ENCODE results near the gene ZNF678.
"Not testable (repeated sequence)": the region's sequence is repeated elsewhere in the genome, so short reads cannot be mapped to it uniquely, and the experiment has no call there.

Gene ZNF678

DNA sequence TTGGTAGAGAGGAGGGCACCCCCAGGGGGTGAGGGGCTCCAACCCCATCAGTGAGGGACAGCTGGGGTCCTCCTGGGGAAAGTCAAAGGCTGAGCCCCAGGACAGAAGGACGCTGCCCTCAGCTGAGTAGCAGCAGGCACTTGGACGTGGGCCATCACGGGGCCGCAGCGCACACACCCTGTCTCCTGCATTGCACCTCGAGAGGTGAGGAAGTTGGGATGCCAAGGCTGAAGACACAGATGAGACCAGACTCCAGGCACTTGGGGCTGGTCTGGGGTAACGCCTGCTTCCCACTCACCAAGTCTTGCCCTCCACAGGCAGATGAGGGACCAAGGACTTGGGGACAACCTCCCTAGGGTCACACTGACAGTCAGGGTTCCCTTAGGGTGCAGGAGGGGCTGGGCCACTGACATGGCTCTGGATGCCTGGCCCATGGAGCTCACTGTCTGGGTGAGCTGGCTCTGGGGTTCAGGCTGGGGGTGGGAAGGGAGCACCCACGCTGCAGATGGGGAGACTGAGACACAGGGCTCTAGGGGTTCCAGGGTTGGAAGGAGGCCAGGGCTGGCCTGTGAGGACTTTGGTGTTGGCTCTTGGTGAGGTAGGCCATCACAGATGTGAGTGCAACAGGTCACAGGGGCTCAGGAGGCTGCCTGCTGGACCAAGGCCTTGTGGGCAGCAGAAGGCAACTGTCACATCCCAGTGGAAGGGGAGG lies 16.6 kb upstream of the ZNF678 start:
- H3K9me3 Mint-ChIP-seq, result peaks cover 11 to 14% of the 10 kb centered on the region in 2 donors
- no peak overlapping the region for H3K4me3 Mint-ChIP-seq
- H3K4me1 Mint-ChIP-seq, result peaks cover 8% of the 10 kb centered on the region
- peaks cover 11% of the 10 kb centered on the region for H3K27me3 Mint-ChIP-seq
- ATAC-seq, result no peak
- DNase-seq, result no peak
- H3K27ac Mint-ChIP-seq, result peak overlapping the region; percentile 20 to 61

DNA sequence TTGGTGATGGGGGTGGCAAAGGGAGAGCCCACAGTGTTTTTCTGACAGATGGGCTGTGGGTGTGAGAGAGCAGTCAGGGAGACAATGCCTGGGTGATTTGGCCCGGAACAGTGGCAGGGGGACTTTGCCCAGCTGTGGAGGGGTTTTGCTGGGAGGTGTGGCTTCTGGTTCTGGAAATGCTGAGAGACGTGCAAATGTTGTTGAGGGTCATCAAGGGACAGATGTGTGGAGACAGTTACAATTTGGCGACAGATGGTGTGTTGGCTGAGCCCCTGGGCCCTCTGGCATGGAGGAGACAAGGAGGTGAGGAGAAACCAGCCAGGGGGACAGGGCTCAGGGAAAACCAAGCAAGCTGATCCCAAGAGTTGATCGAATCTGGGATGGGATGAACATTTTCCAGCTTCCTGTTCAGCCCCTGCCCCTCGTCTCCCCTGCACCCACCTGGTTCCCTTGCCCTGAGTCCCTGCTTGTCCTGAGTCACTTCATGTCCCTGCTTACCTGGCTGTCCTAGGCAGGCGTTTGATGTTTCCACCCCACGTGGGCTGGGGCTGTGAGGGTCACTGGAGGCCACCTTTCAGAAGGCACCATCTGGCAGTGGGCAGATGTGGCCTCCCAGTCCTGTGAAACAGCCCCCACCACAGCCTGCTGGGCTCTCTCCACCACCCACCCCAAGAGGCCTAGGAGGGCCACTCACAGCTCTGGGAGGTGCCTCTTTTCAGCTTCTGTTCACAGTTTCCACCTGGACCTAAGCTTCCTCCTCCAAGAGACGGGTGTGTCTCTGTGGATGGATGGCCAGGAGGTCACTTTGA lies 15.8 kb upstream of the ZNF678 start:
- peaks cover 18 to 22% of the 10 kb centered on the region in 2 donors for H3K9me3 Mint-ChIP-seq
- H3K27me3 Mint-ChIP-seq, result peaks cover 13% of the 10 kb centered on the region
- no peak for DNase-seq
- H3K4me3 Mint-ChIP-seq, result no peak overlapping the region
- H3K4me1 Mint-ChIP-seq, result peaks cover 8% of the 10 kb centered on the region
- H3K27ac Mint-ChIP-seq, result peak overlapping the region; percentile 20 to 61
- no peak for ATAC-seq

DNA sequence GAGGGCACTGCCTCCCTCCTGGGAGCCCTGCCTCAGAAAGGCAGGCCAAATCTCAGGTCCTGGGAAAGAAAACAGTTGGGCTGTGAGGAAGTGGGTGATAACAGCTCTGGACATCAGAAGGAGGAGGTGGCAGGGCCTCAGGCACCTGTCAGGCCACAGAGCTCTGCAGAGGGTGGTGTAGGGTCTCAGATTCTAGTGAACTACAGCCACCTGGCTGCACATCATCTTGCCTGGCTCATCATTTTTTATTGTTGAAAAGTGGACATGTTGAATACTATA lies 15.3 kb upstream of the ZNF678 start:
- DNase-seq (no peak), ATAC-seq (no peak)
- Mint-ChIP-seq H3K4me1 (peaks cover 3% of the 10 kb centered on the region), H3K27ac (no peak overlapping the region), H3K4me3 (no peak overlapping the region), H3K27me3 (peaks cover 18% of the 10 kb centered on the region), H3K9me3 (peaks cover 23 to 27% of the 10 kb centered on the region in 2 donors)

DNA sequence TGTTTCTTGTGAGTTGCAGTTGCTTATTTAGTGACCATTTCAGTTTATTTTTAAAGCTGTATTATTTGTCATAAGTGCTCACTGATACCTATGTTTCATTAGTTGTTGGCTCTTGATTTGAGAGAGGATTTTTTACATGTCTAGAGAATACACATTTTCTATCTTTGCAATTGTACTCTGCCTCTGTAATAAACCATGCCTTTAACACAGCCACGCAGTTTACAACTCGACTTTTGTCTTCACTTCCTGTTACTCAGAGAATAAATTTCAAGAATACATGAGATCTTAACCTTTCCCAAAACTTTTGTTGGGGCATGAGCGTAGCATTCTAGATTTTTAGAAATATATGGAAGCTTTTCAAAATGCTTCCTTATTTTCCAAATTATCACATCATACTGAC lies 14.9 kb upstream of the ZNF678 start:
- ATAC-seq (no peak), DNase-seq (no peak)
- H3K27ac Mint-ChIP-seq, result no peak overlapping the region
- no peak overlapping the region for H3K4me3 Mint-ChIP-seq
- peaks cover 19% of the 10 kb centered on the region for H3K27me3 Mint-ChIP-seq
- peaks cover 23 to 28% of the 10 kb centered on the region in 2 donors for H3K9me3 Mint-ChIP-seq
- no peaks in the 10 kb centered on the region for H3K4me1 Mint-ChIP-seq

DNA sequence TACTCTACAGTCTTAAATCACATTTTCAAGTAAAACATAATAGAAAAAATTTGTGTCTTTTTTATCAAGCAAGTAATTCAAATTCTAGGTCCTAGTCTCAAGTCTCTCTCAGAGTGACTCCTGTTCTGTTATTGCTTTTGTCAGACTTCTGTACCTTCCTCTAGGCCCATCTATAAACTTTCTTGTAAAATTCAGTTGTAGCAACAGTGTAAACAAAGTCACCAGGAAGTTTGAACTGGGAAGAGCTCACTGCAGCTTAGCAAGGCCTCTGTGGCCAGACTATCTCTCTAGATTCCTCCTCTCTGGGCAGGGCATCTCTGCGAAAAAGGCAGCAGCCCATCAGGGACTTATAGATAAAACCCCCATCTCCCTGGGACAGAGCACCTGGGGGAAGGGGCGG lies 13.5 kb upstream of the ZNF678 start:
- Mint-ChIP-seq H3K4me1 (no peaks in the 10 kb centered on the region), H3K9me3 (peaks cover 29 to 38% of the 10 kb centered on the region in 2 donors), H3K27me3 (peaks cover 19% of the 10 kb centered on the region), H3K27ac (no peak overlapping the region), H3K4me3 (no peak overlapping the region)
- DNase-seq (no peak), ATAC-seq (no peak)

DNA sequence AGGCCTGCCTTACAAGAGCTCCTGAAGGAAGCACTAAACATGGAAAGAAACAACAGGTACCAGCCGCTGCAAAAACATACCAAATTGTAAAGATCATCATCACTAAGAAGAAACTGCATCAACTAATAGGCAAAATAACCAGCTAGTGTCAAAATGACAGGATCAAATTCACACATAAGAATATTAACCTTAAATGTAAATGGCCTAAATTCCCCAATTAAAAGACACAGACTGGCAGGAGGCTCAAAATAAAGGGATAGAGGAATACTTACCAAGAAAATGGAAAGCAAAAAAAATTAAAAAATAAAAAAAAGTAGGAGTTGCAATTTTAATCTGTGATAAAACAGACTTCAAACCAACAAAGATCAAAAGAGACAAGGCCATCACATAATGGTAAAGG lies 11.5 kb upstream of the ZNF678 start:
- H3K27ac Mint-ChIP-seq, DNase-seq, ATAC-seq, H3K4me3 Mint-ChIP-seq, H3K4me1 Mint-ChIP-seq: not testable (repeated sequence)
- H3K27me3 Mint-ChIP-seq, result peaks cover 19% of the 10 kb centered on the region
- peaks cover 29 to 38% of the 10 kb centered on the region in 2 donors for H3K9me3 Mint-ChIP-seq

DNA sequence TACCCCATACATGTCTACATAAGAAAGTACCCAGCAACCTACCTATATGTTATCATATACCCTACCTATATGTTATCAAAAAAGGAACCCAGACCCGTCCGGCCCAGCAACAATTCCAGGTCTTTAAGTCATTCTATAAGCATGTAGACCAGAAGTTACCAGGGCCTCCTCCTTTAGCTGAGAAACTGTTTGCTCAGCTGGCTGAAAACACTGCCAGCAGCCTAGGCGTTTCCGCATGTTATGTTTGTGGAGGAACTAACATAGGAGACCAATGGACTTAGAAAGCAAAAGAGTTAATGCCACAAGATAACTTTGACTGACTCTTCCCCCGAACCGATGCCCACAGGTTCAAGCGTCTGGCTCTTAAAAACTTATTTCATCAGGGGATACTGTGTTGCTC lies 7.1 kb upstream of the ZNF678 start:
- H3K4me1 Mint-ChIP-seq, result peaks cover 13% of the 10 kb centered on the region
- peaks cover 41% of the 10 kb centered on the region for H3K27me3 Mint-ChIP-seq
- DNase-seq (no peak), ATAC-seq (no peak)
- peaks cover 27 to 28% of the 10 kb centered on the region in 2 donors for H3K9me3 Mint-ChIP-seq
- H3K4me3 Mint-ChIP-seq, result no peak overlapping the region
- H3K27ac Mint-ChIP-seq, result no peak overlapping the region

DNA sequence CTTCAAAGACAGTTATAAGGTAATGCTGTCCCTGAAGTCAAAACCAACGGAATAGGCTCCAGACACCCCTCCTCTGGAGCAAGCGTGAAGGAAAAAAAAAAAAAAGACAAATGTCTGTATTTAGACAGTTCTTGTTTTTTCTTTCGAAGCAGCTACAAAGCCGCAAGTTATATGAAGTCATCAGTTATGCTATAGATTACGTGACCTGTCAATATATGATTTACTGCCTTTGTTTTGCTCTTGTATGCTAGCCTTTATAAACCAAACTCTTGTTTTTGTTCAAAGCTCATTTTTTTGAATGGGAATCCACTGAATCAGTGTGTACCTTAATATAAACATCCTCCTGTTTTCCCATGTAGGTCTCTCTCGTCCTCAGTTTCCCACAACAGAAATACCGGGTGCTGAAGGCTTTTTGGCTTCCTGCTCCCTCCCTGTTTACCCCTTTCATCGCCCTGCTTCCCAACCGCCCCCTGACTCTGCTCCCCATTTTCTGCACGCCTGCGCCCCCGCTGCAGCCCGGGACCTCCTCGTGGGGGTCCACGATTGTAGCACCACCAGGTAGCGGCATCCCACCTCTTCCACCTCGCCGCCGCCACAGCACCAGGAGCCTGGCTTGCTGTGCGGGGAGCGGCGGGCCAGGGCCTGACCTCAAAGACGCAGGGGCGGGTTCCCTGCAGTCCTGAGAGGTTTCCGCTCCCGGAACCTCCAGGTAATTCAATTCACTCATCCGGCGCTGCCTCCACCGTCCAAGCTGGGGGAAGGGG lies 5.2 kb upstream of the ZNF678 start:
- H3K27me3 Mint-ChIP-seq, result peaks cover 45% of the 10 kb centered on the region
- H3K4me1 Mint-ChIP-seq, result peaks cover 16% of the 10 kb centered on the region
- H3K27ac Mint-ChIP-seq, result no peak overlapping the region
- ATAC-seq (no peak), DNase-seq (no peak)
- H3K4me3 Mint-ChIP-seq, result no peak overlapping the region
- H3K9me3 Mint-ChIP-seq, result peaks cover 15 to 18% of the 10 kb centered on the region in 2 donors

DNA sequence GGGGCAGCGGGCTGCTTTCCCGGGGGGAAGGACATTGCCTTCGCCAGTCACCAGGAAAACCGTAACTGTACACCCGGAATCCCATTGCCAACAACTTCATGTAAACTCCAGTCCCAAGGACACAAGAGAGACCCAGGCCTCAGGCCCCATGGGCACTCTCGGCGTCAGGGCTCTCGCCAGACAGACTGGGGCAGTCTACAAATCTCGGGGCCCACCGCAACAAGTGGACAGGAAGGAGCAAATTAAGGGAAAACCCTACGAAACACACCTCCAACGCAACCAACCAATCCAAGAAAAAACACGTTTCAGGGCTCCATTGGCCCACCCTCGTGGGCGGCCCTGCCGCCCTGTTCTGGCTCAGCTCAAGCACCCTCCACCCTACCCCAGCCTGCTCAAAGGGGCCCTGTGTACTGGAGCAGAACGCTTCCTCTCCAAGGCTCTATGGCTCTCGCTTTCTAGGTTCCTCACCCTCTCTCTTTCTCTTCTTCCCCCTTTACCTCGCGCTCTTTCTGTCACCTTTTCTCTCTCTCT lies 4.6 kb upstream of the ZNF678 start:
- DNase-seq (no peak), ATAC-seq (no peak)
- Mint-ChIP-seq H3K4me1 (peaks cover 21% of the 10 kb centered on the region), H3K27ac (peak overlapping the region in 1 of 2 donors; percentile 8), H3K27me3 (peaks cover 45% of the 10 kb centered on the region), H3K4me3 (peak overlapping the region in 1 of 2 donors; percentile 0), H3K9me3 (peaks cover 15 to 17% of the 10 kb centered on the region in 2 donors)

DNA sequence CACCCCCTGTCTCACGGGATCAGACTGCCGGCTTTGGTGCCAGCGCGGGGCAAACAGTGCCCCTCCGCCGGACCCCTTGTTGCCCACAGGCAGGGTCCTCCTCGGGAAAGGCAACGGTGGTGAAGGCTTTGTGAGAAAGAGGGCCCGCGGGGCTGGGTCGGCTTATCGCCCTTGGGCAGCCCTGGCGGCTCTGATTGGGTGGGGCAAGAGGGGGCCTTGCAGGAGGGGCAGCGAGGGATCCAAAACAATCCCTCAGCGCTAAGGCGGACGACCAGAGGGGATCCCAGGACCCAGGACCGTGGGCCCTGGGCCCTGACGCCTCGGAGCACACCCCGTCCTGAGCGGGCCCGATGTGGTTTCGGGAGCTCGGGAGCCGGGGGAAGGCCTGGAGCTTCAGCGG lies 3.9 kb upstream of the ZNF678 start:
- Mint-ChIP-seq H3K4me3 (no peak overlapping the region), H3K9me3 (peaks cover 10% of the 10 kb centered on the region in 2 donors), H3K27me3 (peaks cover 45% of the 10 kb centered on the region), H3K4me1 (peaks cover 28% of the 10 kb centered on the region), H3K27ac (no peak overlapping the region)
- no peak for ATAC-seq
- DNase-seq, result no peak

DNA sequence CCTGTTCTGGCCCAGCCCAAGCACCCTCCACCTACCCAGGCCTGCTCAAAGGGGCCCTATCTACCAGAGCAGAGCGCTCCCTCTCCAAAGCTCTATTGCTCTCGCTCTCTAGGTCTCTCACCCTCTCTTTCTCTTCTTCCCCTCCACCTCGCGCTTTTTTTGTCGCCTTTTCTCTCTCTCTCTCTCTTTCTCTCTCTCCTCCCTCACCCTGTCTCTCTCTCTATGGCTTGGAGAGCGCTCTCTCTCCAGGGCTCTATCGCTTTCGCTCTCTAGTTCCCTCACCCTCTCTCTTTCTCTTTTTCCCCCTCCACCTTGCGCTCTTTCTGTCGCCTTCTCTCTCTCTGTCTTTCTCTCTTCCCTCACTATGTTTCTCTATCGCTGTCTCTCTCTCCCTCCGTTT lies 3.4 kb upstream of the ZNF678 start:
- H3K27ac Mint-ChIP-seq, result no peak overlapping the region
- peaks cover 45% of the 10 kb centered on the region for H3K27me3 Mint-ChIP-seq
- peaks cover 8 to 10% of the 10 kb centered on the region in 2 donors for H3K9me3 Mint-ChIP-seq

DNA sequence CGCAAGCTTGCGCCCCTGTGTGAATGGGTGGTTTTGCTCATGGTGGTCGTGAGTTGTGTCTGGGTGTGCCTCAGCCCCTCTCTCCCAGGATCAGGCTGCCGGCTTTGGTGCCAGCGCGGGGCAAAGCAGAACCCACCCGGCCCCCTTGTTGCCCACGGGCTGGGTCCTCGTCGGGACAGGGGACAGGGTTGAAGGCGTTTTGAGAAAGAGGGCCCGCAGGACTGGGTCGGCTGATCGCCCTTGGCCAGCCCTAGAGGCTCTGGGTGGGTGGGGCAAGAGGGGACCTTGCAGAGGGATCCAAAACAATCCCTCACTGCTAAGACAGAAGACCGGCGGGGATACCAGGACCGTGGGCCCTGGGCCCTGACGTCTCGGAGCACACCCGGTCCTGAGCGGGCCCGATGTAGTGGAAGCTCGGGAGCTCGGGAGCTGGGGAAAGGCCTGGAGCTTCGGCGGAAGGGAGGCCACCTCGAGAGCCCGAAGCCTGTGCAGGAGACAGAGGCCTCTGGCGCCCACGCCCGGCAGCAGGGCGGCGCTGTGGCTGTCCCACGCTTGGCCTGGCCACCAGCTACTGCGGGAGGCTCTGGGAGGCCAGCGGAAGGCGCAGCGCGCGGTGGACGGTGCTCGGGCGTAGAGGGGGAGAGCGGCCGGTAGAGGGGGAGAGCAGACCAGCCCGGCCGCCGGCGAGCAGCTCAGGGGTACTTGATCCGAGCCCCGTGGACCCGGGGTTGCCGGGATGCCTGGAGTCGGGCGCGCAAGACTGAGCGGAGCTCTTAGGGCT lies 2.8 kb upstream of the ZNF678 start:
- peaks cover 8 to 10% of the 10 kb centered on the region in 2 donors for H3K9me3 Mint-ChIP-seq
- H3K4me3 Mint-ChIP-seq, result peak overlapping the region; percentile 4 to 28
- H3K27me3 Mint-ChIP-seq, result peaks cover 45% of the 10 kb centered on the region
- H3K4me1 Mint-ChIP-seq, result peaks cover 30% of the 10 kb centered on the region
- ATAC-seq, result no peak
- DNase-seq, result no peak
- no peak overlapping the region for H3K27ac Mint-ChIP-seq

More for the DNA sequence above, 3.4 kb upstream of the ZNF678 start:
- peak overlapping the region; percentile 4 to 28 for H3K4me3 Mint-ChIP-seq
- DNase-seq, result no peak
- ATAC-seq, result no peak
- peaks cover 30% of the 10 kb centered on the region for H3K4me1 Mint-ChIP-seq

DNA sequence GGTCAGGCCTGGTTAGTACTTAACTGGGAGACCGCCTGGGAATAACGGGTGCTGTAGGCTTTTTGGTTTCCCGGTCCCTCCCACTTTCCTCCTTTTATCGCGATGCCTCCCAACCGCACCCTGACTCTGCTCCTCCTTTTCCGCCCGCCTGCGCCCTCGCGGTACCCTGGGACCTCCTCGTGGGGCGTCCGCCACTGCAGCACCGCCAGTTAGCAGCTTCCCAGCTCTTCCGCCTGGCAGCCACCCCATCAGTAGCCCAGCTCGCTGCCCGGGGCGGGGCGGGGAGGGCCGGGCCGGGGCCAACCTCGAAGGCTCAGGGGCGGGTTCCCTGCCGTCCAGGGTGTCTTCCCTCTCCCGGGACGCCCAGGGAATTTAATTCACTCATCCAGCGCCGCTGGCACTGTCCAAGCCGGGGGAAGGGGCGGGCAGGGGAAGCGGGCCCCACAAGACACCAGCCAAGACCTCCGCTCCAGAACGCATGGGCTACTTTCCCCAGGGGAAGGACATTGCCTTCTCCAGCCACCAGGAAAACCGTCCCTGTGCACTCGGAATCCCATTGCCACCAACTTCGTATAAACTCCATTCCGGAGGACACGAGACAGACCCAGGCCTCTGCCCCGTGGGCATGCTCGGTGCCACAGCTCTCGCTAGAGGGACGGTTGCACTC lies 2.0 kb upstream of the ZNF678 start:
- peaks cover 8 to 10% of the 10 kb centered on the region in 2 donors for H3K9me3 Mint-ChIP-seq
- H3K27ac Mint-ChIP-seq, result no peak overlapping the region
- ATAC-seq (no peak), DNase-seq (no peak)
- H3K4me3 Mint-ChIP-seq, result peak overlapping the region in 1 of 2 donors; percentile 31
- H3K27me3 Mint-ChIP-seq, result peaks cover 45% of the 10 kb centered on the region
- peaks cover 32% of the 10 kb centered on the region for H3K4me1 Mint-ChIP-seq

DNA sequence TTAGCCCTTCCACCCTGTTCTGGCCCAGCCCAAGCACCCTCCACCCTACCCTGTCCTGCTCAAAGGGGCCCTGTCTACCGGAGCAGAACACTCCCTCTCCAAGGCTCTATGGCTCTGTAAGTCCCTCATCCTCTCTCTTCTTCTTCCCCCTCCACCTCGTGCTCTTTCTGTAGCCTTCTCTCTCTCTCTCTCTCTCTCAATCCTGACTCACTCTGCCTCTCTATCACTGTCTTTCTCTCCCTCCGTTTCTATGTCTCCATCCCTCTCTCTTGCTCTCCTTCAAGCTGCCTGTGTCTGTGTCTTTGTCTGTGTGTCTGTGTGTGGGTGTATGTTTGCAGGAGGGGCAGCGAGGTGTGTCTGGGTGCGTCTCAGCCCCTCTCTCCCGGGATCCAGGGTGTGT lies 1.3 kb upstream of the ZNF678 start:
- ATAC-seq (no peak), DNase-seq (no peak)
- peaks cover 45% of the 10 kb centered on the region for H3K27me3 Mint-ChIP-seq
- peaks cover 36% of the 10 kb centered on the region for H3K4me1 Mint-ChIP-seq
- no peak overlapping the region for H3K4me3 Mint-ChIP-seq
- H3K9me3 Mint-ChIP-seq, result peaks cover 8 to 10% of the 10 kb centered on the region in 2 donors
- no peak overlapping the region for H3K27ac Mint-ChIP-seq
